Lower lobe of right lung (tissue), 2 donors: ENCODE results near the gene PSG5. TPM values are rescaled to one million over a fixed set of nuclear protein-coding genes. Genes with fewer than 3 reads are reported as not detected.
"Not testable (repeated sequence)": the region's sequence is repeated elsewhere in the genome, so short reads cannot be mapped to it uniquely, and the experiment has no call there.

Source experiments
- ATAC-seq, 2 donors: fragments of 200-7000 bp; cut with Tn5 transposase; one replicate each; pipeline ENCODE4 v1.9.1; 2020 to 2022; ENCODE audit warnings: mild to moderate bottlenecking in 2 of 2, moderate library complexity in 2 of 2
- DNase-seq: peaks from one replicate; pipeline ENCODE4 v3.0.0-alpha.2; 2020
- H3K27ac ChIP-seq: fragments of 200-600 bp; one replicate; pipeline ENCODE4 v1.8.0; 2022
- H3K27me3 ChIP-seq: fragments of 200-600 bp; one replicate; pipeline ENCODE4 v1.8.0; 2022; ENCODE audit warnings: low read depth
- H3K36me3 ChIP-seq: fragments of 200-600 bp; one replicate; pipeline ENCODE4 v1.8.0; 2022; ENCODE audit warnings: mild to moderate bottlenecking
- H3K4me1 ChIP-seq: fragments of 200-600 bp; one replicate; pipeline ENCODE4 v1.8.0; 2022
- H3K4me3 ChIP-seq: fragments of 200-600 bp; one replicate; pipeline ENCODE4 v1.8.0; 2022; ENCODE audit warnings: mild to moderate bottlenecking
- H3K9me3 ChIP-seq: fragments of 200-600 bp; one replicate; pipeline ENCODE4 v1.8.0; 2022
- CTCF ChIP-seq: fragments of 200-600 bp; IDR thresholded peaks from one replicate; pipeline ENCODE4 v1.8.0; 2022; ENCODE audit warnings: antibody characterized with exemption, mild to moderate bottlenecking
- intact Hi-C: fragments of 100-400 bp; cut with DNase I; formaldehyde crosslinking; loops from one replicate; pipeline ENCODE4 v1.11.0; 2022
- long read RNA-seq: library from polyadenylated mRNA; unstranded; transcript quantifications from one replicate; pipeline ENCODE4 v2.0.0, GENCODE V29; 2021
- total RNA-seq: library from RNA; stranded (reverse); fragmentation: NEBNext Ultra II Directional; extraction: Animal tissue kit (Norgen Biotek cat#: 25700); gene quantifications from one replicate; pipeline ENCODE4 v1.2.1, GENCODE V29; 2021
- donor health status: DM: no; HTN: yes; CAD: no; lungs with severe emphysema.

Gene PSG5
- not detected for total RNA-seq
- long read RNA-seq: 0 reads

DNA sequence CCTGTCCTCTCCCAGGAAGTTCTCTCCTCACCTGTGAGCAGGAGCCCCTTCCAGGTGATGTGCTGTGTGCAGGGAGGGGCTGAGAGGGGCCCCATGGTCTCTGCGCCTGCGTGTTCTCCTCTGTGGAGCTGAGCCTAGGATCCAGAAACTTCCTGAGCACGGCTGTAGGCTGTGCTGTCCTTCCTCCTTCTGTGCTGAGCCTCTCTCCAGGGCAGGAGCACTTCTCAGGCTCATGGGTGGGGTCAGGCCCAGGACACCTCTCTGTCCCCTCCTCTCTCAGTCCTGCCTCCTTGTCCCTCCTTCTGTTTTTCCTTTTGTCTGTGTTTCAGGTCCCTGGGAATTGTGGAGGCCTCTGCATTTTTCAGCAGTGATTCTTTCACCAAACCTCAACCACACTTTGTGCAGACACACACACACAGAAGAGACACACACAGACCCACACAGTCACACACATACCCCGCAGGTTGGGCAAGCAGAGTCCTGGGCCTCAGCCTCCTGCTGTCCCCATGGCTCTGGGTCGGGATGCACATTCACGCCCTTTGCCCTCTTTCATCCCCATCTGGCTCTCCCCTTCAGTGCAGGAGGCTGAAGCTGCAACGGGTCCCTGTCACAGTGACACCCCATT is at the start of gene PSG5:
TSS of gene PSG5 (minus strand) at position 226 of the 625 bp plus-strand sequence. CDS start at position 95, 131 bp downstream.
- intact Hi-C loops, H3K27ac ChIP-seq, H3K4me3 ChIP-seq: not testable (repeated sequence)

DNA sequence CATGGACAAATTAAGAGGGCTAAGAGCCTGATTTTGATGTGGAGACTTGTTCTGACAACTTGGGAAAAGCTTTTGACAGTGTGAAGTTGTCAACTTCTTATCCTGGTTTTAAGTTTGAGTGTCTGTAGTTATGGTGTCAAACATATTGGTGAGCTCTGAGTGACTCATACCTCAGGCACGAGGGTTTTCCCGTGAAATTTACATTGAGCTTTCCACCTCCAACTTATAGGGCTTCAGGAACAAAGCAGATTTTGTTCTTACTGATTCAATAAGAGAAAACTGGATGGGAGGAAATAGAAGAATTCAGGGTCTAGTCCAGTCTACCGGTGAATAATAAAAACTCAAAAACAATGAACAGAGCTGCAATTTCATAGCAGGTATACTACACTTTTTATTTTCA is 49.4 kb upstream of the PSG5 start:
- H3K27ac ChIP-seq, H3K36me3 ChIP-seq, intact Hi-C loops, H3K27me3 ChIP-seq, ATAC-seq, H3K4me1 ChIP-seq, H3K4me3 ChIP-seq, H3K9me3 ChIP-seq, DNase-seq: not testable (repeated sequence)

More for the DNA sequence above, at the start of gene PSG5:
- not testable (repeated sequence) for H3K9me3 ChIP-seq, H3K36me3 ChIP-seq, H3K4me1 ChIP-seq, H3K27me3 ChIP-seq, ATAC-seq, DNase-seq

DNA sequence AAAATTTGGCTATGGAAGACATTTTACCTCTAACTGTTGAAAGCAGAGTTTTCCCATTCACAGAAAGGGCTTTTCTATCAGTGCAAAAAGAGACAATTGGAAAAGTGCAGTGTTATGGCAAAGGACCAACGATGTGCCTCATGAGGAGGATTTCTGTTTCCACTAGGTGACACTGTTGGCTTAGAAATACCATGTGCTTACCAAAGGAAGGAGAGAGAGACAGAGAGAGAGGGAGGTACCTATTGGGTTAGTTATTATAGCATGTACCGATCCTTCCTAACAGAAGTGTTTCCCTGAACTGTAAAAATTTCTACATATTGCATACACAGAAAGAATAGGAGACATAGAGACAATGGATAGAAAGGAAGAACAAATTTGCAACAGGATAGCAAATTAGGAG is 43.0 kb upstream of the PSG5 start:
- Histone ChIP-seq H3K36me3 (no peaks in the 10 kb centered on the region), H3K27ac (no peak overlapping the region), H3K9me3 (peaks cover 35% of the 10 kb centered on the region), H3K4me3 (no peak overlapping the region), H3K27me3 (no peaks in the 10 kb centered on the region), H3K4me1 (no peaks in the 10 kb centered on the region)
- intact Hi-C loops: no loop called here
- no peak for TF ChIP-seq CTCF
- no peak for ATAC-seq
- no peak for DNase-seq

DNA sequence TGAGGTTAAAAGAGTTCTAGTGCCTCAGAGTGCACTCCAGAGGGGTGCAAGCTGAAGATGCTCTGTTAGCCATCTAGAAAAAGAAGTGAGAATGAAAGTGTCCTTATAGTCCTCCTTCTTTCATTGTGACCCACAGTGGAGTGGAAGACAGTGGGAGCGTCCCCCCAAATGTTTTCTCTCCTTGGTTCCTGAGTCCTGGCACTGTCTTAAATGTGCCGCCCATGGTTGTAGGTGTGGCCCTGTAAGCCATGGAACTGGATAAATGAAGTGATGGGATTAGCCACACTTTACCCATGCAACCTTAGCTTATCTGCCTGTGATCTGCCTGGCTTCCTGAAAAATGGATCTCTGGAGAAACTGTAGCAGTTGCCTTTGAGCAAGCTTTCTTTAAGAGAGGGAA is 42.4 kb upstream of the PSG5 start:
- H3K4me1 ChIP-seq, H3K27ac ChIP-seq, intact Hi-C loops, H3K27me3 ChIP-seq, H3K4me3 ChIP-seq, ATAC-seq, H3K36me3 ChIP-seq, DNase-seq: not testable (repeated sequence)
- peaks cover 35% of the 10 kb centered on the region for H3K9me3 ChIP-seq

GRCh38 chr19:43226986-43227385 is 40.6 kb upstream of the PSG5 start:
- H3K36me3 ChIP-seq, intact Hi-C loops, ATAC-seq, H3K27me3 ChIP-seq, H3K4me1 ChIP-seq, DNase-seq, H3K27ac ChIP-seq, H3K4me3 ChIP-seq: not testable (repeated sequence)
- H3K9me3 ChIP-seq: peaks cover 35% of the 10 kb centered on the region

- intact Hi-C loops: no loop called here
- ATAC-seq: no peak
- H3K9me3 ChIP-seq: peaks cover 23% of the 10 kb centered on the region
- DNase-seq: no peak
- no peaks in the 10 kb centered on the region for H3K4me1 ChIP-seq
- H3K27me3 ChIP-seq: no peaks in the 10 kb centered on the region
- no peak for TF ChIP-seq CTCF
- H3K36me3 ChIP-seq: no peaks in the 10 kb centered on the region
- H3K4me3 ChIP-seq: no peak overlapping the region
- no peak overlapping the region for H3K27ac ChIP-seq
These were observed 38.5 kb upstream of the PSG5 start for GRCh38 chr19:43224855-43225253.

DNA sequence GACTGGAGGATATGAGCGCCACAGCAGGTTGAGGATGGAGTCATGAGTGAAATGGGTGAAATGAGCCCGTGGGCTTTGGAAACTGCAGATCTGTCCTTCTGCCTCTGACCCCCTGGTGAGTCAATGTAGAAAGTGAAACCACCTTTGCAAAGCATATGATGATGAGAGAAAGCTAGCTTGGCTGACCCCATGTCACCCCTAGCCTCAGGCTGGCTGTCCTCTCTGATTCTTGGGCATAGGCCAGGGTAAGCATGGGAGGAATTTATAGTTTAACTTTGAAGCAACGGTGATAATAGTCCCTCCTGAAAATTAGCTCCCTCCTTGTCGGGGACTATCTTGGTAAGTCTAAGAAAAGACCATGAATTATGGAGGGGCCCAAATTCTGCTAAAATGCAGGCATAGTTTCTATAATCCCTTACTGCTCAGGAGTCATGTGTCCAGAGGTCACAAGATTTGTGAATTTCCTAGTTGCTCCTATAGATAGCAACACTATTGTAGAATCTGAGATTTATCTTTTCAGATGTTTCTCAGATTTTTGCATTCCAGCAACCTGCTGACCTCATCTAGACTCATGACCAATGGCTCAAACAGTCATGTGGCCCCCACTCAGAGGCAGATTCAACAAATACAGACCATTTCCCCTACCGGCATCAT is 38.0 kb upstream of the PSG5 start:
- H3K27ac ChIP-seq, H3K4me3 ChIP-seq, H3K36me3 ChIP-seq, H3K4me1 ChIP-seq, DNase-seq, ATAC-seq, intact Hi-C loops, H3K27me3 ChIP-seq: not testable (repeated sequence)
- peaks cover 20% of the 10 kb centered on the region for H3K9me3 ChIP-seq

DNA sequence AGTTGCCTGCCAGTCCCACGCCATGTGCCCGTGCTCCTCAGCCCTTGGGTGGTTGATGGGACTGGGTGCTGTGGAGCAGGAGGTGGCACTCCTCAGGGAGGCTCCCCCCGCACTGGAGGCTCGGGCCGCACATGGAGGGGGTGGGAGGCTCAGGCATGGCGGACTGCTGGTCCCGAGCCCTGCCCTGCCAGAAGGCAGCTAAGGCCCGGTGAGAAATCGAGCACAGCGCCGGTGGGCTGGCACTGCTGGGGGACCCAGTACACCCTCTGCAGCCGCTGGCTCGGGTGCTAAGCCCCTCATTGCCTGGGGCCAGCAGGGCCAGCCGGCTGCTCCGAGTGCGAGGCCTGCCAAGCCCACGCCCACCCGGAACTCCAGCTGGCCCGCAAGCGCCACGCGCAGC is 35.6 kb upstream of the PSG5 start:
- intact Hi-C loops, ATAC-seq, H3K4me3 ChIP-seq: not testable (repeated sequence)

DNA sequence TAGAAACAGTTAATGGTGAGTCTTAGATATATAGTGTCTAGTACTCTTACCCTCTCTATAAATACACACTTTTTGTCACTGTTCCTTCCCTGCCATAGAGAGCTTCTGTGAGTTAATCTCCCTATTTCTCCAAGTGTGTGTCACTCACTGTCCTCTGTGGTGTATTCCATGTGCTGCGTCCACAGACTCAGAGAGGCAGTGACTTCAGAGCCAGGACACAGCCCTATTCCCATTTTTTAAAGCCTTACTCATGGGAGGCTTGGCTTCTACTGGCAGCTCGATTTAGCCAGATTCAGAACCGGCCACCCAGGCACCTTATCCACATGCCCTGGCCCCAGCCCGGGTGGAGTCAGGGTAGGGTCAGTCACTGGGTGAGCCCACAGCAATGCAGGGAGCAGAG is 32.8 kb upstream of the PSG5 start:
- H3K9me3 ChIP-seq, H3K36me3 ChIP-seq, H3K27me3 ChIP-seq, H3K27ac ChIP-seq, H3K4me3 ChIP-seq, intact Hi-C loops, DNase-seq, ATAC-seq, H3K4me1 ChIP-seq: not testable (repeated sequence)

More for the DNA sequence above, 35.6 kb upstream of the PSG5 start:
- not testable (repeated sequence) for H3K36me3 ChIP-seq, H3K9me3 ChIP-seq, H3K27me3 ChIP-seq, H3K27ac ChIP-seq, DNase-seq, H3K4me1 ChIP-seq

- DNase-seq, H3K36me3 ChIP-seq, H3K9me3 ChIP-seq, H3K4me3 ChIP-seq, H3K4me1 ChIP-seq, H3K27me3 ChIP-seq, H3K27ac ChIP-seq, intact Hi-C loops, ATAC-seq: not testable (repeated sequence)
These were observed 29.5 kb upstream of the PSG5 start for GRCh38 chr19:43215881-43216280.
